22Rv1 (cell line): Measurements from ENCODE around the gene OAF.

ENCODE experiments used
- CTCF ChIP-seq: fragments of 450-650 bp; IDR thresholded peaks from 2 replicates; pipeline ENCODE4 v1.5.1; 2017; ENCODE audit warnings: mild to moderate bottlenecking
- ZFX ChIP-seq: fragments of 450-650 bp; IDR thresholded peaks from 2 replicates; pipeline ENCODE4 v1.6.1; 2017; ENCODE audit warnings: antibody characterized with exemption, borderline replicate concordance

GRCh38 chr11:120260616-120261015 lies 49.8 kb downstream of the OAF start:
- TF ChIP-seq CTCF (no peak), ZFX (no peak)
